LNCaP clone FGC (cell line): ENCODE data around the gene PPP4R3B.

ENCODE experiments used
- DNase-seq: peaks from one replicate; pipeline ENCODE4 v3.0.0-alpha.2; 2011; ENCODE audit warnings: low read depth
- H3K4me3 ChIP-seq: 2 replicates; pipeline ENCODE4 v1.5.1; 2011; ENCODE audit warnings: mild to moderate bottlenecking, low read depth, low read length, control low read depth
- TF ChIP-seq, protein P1 (sequence below): IDR thresholded peaks from 2 replicates; pipeline ENCODE4 v1.5.1; 2012; ENCODE audit warnings: mild to moderate bottlenecking; ENCODE audit not compliant: control insufficient read depth, insufficient read depth; ENCODE audit errors: extremely low read depth

The PPP4R3B gene

DNA sequence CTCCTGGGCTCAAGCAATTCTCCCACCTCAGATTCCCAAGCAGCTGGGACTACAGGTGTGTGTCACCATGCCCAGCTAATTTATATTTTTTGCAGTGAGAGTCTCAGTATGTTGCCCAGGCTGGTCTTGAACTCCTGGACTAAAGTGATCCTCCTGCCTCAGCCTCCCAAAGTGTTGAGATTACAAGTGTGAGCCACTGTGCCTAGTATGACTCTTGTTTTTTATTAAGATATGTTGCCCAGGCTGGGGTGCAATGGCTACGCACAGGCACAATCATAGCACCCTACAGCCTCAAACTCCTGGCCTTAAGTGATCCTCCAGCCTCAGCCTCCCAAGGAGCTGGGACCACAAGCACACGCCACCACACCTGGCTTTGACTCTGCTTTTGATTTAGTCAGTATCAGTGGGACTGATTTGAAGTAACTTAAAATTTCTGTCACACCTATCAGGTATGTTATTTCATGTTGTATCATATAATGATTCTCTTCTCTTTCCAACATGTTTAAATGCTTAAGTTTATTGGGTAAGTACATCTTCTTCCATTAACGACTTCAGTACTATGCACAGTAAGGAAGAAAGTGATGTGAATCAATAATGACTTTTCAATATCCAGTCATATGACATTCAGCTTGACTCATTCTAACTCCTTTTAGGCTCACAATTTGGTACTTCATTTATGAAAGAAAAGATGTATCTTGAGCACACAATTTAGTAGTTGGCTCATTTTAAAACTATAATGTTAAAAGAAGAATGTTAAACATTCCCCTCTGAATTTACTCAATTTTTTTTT lies 6.3 kb downstream of the PPP4R3B start:
- no peak for DNase-seq

DNA sequence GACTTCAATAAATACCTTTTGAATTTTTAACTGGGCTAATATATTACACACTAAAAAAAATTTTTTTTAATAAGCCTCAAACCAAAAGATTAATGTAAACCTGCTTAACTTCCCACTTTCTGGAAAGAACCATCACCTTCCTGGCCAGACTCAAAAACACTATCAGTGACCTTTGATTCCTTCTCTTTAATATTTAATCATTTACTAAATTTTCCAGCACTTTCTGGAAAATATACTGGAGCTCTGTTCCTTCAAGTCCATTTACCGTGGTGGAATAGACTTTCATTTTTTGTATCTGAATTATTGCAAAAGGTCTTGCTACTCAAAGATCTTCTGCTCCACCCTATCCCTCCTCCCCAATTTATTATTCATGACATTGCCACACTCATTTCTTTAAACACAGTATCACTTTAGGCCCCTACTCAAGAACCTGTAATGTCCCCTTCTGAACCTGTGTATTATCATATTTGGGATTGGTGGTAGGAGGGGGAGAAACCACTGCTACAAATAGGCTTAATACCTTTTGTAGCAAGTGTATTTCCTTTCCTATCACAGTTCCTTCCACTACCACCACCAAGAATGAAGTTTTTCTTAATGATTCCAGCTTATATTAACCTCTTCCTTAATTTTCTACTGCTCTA lies 7.4 kb downstream of the PPP4R3B start:
- TF ChIP-seq, protein P1, sequence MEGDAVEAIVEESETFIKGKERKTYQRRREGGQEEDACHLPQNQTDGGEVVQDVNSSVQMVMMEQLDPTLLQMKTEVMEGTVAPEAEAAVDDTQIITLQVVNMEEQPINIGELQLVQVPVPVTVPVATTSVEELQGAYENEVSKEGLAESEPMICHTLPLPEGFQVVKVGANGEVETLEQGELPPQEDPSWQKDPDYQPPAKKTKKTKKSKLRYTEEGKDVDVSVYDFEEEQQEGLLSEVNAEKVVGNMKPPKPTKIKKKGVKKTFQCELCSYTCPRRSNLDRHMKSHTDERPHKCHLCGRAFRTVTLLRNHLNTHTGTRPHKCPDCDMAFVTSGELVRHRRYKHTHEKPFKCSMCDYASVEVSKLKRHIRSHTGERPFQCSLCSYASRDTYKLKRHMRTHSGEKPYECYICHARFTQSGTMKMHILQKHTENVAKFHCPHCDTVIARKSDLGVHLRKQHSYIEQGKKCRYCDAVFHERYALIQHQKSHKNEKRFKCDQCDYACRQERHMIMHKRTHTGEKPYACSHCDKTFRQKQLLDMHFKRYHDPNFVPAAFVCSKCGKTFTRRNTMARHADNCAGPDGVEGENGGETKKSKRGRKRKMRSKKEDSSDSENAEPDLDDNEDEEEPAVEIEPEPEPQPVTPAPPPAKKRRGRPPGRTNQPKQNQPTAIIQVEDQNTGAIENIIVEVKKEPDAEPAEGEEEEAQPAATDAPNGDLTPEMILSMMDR: no peak
- no peak for DNase-seq

More for the DNA sequence above, 6.3 kb downstream of the PPP4R3B start:
- TF ChIP-seq, protein P1: no peak
- H3K4me3 ChIP-seq: no peak overlapping the region

DNA sequence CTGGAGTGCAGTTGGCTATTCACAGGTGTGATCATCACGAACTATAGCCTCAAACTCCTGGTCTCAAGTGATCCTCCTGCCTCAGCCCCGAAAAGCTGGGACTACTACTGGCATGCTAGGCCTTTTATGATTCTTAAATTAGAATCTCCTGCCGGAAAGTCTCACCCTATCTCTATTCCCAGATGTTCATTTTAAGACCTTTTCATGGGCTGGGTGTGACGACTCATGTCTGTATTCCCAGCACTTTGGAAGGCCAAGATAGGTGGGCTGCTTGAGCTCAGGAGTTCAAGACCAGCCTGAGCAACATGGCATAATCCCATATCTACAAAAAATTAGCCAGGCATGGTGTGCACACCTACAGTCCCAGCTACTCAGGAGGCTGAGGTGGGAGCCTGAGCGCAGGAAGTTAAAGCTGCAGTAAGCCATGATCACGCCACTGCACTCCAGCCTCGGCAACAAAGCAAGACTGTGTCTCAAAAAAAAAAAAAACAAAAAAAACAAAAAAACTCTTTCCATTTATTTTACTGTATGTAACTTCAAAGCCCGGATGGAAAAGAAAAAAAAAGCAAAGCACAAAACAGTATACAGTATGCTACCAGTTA lies 8.1 kb downstream of the PPP4R3B start:
- DNase-seq: no peak
- no peak overlapping the region for H3K4me3 ChIP-seq
- TF ChIP-seq, protein P1: no peak

More for the DNA sequence above, 7.4 kb downstream of the PPP4R3B start:
- H3K4me3 ChIP-seq: no peak overlapping the region

DNA sequence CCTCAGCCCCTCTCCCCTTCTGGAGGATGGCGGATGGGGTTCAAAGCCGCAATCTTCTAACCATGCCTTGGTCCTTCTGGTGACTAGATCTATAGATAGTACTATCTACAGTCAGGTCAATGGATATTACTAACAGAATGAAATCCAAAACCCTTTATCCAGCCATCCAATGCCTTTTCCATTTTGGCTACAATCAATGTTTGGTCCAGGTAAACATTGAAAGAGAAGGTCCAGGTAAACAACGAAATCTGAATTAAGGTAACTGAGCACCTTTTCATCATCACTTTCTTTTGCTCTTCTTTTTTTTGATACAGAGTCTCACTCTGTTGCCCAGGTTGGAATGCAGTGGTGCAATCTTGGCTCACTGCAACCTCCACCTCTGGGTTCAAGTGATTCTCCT lies 9.7 kb downstream of the PPP4R3B start:
- DNase-seq: no peak
- TF ChIP-seq, protein P1: no peak
- H3K4me3 ChIP-seq: no peak overlapping the region

DNA sequence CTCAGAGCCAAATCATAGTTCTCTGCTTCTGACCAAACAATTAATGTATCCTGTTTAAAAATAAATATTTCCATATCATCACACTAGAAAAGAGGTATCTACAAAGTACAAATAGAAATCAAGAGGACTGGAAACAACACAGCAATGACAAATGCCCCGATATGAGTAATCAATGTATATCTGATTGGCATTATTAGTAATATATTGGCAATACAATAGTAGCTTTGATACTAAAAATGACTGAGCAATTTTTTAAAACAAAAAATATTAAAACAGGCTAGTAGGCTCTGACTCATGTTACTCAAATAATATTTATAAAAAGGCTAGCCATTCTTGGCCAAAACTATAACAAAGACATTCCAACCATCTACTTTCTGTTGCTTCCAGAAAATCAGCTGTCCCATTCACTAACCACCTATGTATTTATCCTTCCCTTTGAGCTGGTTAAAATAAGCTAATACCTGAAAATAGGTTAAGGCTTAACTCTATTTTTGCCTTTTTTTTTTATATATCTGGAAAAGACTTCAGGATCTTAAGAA lies 13.3 kb downstream of the PPP4R3B start:
- DNase-seq: no peak
- no peak overlapping the region for H3K4me3 ChIP-seq
- TF ChIP-seq, protein P1: no peak

DNA sequence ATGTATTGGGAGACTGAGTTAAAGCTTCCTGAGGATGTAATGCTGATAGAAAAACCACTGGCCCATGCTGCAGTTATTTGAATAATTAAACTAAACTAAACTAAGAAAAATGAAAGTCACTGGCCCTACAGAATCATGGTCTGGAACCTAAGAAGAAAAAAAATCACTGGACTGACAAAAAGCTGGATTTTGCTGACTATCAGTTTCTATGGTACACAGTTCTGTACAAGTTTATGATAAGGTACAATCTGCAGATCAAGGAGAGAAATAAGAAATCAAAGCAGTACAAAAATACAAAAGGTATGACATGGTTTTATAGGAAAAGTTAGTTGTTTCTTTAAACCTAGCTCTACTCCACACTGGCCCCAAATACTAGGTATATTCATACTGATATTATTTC lies 15.6 kb downstream of the PPP4R3B start:
- H3K4me3 ChIP-seq: no peak overlapping the region
- DNase-seq: no peak
- TF ChIP-seq, protein P1: no peak
